DMS53 (cell line): ENCODE measurements around the gene ANO7.

Experiments used
- DNase-seq: peaks from one replicate; lab custom pipeline; 2025; lab: John Stamatoyannopoulos, UW

Gene ANO7

GRCh38 chr2:241274127-241274526 is 85.7 kb downstream of the ANO7 start:
- DNase-seq: peak; percentile 41
